OCI-LY7 (cell line): Measurements from ENCODE around the gene GUCA1C.

Experiments
- EZH2phosphoT487 ChIP-seq: fragments of 200-600 bp; sonication (generic); IDR thresholded peaks from 2 replicates; pipeline ENCODE4 v1.6.1; 2018; ENCODE audit warnings: low read depth, borderline replicate concordance, mild to moderate bottlenecking, mixed run types, antibody characterized with exemption, low read length, moderate library complexity, mixed read lengths
- TF ChIP-seq, protein P1 (sequence below): fragments of 200-600 bp; sonication (generic); conservative IDR thresholded peaks from 2 replicates; pipeline ENCODE4 v1.5.1; 2014; ENCODE audit warnings: mild to moderate bottlenecking, antibody characterized with exemption, low read length, moderate library complexity, mixed read lengths

DNA sequence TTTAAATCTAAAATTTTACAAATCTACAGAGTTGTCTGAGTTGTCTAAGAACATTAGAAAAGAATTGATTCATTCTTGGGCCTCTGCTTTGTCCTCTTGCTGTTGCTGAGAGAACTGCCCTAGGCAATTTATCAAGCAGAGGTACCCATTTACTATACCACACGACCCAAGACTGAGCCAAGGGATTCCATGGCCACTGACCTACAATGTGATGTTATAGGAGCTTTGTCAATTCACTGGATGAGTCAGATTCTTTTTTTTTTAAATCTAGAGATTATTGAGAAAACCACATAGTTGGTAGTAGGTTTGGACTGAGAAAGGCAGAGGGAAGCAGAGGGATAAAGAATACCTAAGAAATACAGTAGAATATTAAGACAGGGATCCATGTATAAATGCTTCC, 75.8 kb downstream of the GUCA1C start:
- TF ChIP-seq, protein P1, sequence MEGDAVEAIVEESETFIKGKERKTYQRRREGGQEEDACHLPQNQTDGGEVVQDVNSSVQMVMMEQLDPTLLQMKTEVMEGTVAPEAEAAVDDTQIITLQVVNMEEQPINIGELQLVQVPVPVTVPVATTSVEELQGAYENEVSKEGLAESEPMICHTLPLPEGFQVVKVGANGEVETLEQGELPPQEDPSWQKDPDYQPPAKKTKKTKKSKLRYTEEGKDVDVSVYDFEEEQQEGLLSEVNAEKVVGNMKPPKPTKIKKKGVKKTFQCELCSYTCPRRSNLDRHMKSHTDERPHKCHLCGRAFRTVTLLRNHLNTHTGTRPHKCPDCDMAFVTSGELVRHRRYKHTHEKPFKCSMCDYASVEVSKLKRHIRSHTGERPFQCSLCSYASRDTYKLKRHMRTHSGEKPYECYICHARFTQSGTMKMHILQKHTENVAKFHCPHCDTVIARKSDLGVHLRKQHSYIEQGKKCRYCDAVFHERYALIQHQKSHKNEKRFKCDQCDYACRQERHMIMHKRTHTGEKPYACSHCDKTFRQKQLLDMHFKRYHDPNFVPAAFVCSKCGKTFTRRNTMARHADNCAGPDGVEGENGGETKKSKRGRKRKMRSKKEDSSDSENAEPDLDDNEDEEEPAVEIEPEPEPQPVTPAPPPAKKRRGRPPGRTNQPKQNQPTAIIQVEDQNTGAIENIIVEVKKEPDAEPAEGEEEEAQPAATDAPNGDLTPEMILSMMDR = no peak
- TF ChIP-seq EZH2phosphoT487 = no peak
